Measurements from ENCODE around the gene RAB17. TPM values are rescaled to one million over a fixed set of nuclear protein-coding genes. Genes with fewer than 3 reads are reported as not detected.
"Not testable (repeated sequence)": the region's sequence is repeated elsewhere in the genome, so short reads cannot be mapped to it uniquely, and the experiment has no call there.

RAB17 gene
- total RNA-seq, 1 experiment from 2014 or later = not detected

GRCh38 chr2:237603049-237603717, 12.6 kb upstream of the RAB17 start:
- DNase-seq (ENCODE audit: low read depth) = no peak
- in situ Hi-C loops (cut with HindIII; ENCODE audit: low pct_unique_long_range_greater_than_20kb, low sequenced_read_pairs) = no loop called here

GRCh38 chr2:237602409-237602808, 11.9 kb upstream of the RAB17 start:
- in situ Hi-C loops (cut with HindIII; ENCODE audit: low pct_unique_long_range_greater_than_20kb, low sequenced_read_pairs) = no loop called here
- DNase-seq (ENCODE audit: low read depth) = no peak

- in situ Hi-C loops (cut with HindIII; ENCODE audit: low pct_unique_long_range_greater_than_20kb, low sequenced_read_pairs) = no loop called here
- no peak for DNase-seq (ENCODE audit: low read depth)
These were observed 11.1 kb upstream of the RAB17 start for GRCh38 chr2:237601453-237602116.

- DNase-seq (ENCODE audit: low read depth) = no peak
- in situ Hi-C loops (cut with HindIII; ENCODE audit: low pct_unique_long_range_greater_than_20kb, low sequenced_read_pairs) = no loop called here
These were observed 9.8 kb upstream of the RAB17 start for GRCh38 chr2:237600205-237600846.

GRCh38 chr2:237599465-237600110, 9.1 kb upstream of the RAB17 start:
- no peak for DNase-seq (ENCODE audit: low read depth)
- in situ Hi-C loops (cut with HindIII; ENCODE audit: low pct_unique_long_range_greater_than_20kb, low sequenced_read_pairs) = no loop called here

- in situ Hi-C loops (cut with HindIII; ENCODE audit: low pct_unique_long_range_greater_than_20kb, low sequenced_read_pairs) = no loop called here
- no peak for DNase-seq (ENCODE audit: low read depth)
These were observed 8.1 kb upstream of the RAB17 start for GRCh38 chr2:237598468-237599208.

GRCh38 chr2:237597196-237598145, 6.9 kb upstream of the RAB17 start:
- in situ Hi-C loops (cut with HindIII; ENCODE audit: low pct_unique_long_range_greater_than_20kb, low sequenced_read_pairs) = no loop called here
- DNase-seq (ENCODE audit: low read depth) = no peak

- DNase-seq (ENCODE audit: low read depth) = no peak
- in situ Hi-C loops (cut with HindIII; ENCODE audit: low pct_unique_long_range_greater_than_20kb, low sequenced_read_pairs) = no loop called here
These were observed 6.1 kb upstream of the RAB17 start for GRCh38 chr2:237596520-237597195.

GRCh38 chr2:237595829-237596519, 5.4 kb upstream of the RAB17 start:
- DNase-seq (ENCODE audit: low read depth); in situ Hi-C loops (cut with HindIII; ENCODE audit: low pct_unique_long_range_greater_than_20kb, low sequenced_read_pairs): not testable (repeated sequence)

- DNase-seq (ENCODE audit: low read depth) = no peak
- in situ Hi-C loops (cut with HindIII; ENCODE audit: low pct_unique_long_range_greater_than_20kb, low sequenced_read_pairs) = no loop called here
These were observed 4.0 kb upstream of the RAB17 start for GRCh38 chr2:237594514-237594871.

- DNase-seq (ENCODE audit: low read depth) = no peak
- in situ Hi-C loops (cut with HindIII; ENCODE audit: low pct_unique_long_range_greater_than_20kb, low sequenced_read_pairs) = no loop called here
These were observed 3.2 kb upstream of the RAB17 start for GRCh38 chr2:237593596-237594320.

GRCh38 chr2:237593036-237593435, 2.5 kb upstream of the RAB17 start:
- no peak for DNase-seq (ENCODE audit: low read depth)
- in situ Hi-C loops (cut with HindIII; ENCODE audit: low pct_unique_long_range_greater_than_20kb, low sequenced_read_pairs) = no loop called here

GRCh38 chr2:237592425-237592980, 2.0 kb upstream of the RAB17 start:
- no peak for DNase-seq (ENCODE audit: low read depth)
- in situ Hi-C loops (cut with HindIII; ENCODE audit: low pct_unique_long_range_greater_than_20kb, low sequenced_read_pairs) = no loop called here

GRCh38 chr2:237591141-237591881, 777 bp upstream of the RAB17 start:
- in situ Hi-C loops (cut with HindIII; ENCODE audit: low pct_unique_long_range_greater_than_20kb, low sequenced_read_pairs) = no loop called here
- DNase-seq (ENCODE audit: low read depth) = no peak
